Activated gamma-delta T cell (primary cell): ENCODE data around the gene MOB3B.
"Not testable (repeated sequence)": the region's sequence is repeated elsewhere in the genome, so short reads cannot be mapped to it uniquely, and the experiment has no call there.

ENCODE experiments used
- DNase-seq: peaks from one replicate; lab custom pipeline; 2025; lab: John Stamatoyannopoulos, UW

Gene MOB3B

GRCh38 chr9:27475057-27475595, 54.5 kb downstream of the MOB3B start:
- no peak for DNase-seq

DNA sequence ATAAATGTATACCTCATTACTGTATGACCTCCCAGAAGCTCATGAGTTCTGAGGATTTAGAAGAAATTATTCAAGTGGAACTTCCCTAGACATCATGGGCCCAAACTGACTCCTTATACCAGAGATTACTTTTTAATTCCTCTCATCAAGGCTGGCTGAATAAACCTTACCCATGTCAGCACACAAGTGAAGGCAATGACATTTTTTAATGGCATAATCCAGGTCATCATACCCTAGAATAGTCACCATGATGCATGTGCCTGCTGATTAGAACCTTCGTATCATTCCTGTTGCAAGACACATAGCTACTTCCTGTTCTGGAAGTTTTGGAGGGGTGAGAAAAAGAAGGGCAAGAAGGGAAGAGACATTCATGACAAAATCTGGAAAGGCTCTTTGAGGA, 55.3 kb downstream of the MOB3B start:
- no peak for DNase-seq

DNA sequence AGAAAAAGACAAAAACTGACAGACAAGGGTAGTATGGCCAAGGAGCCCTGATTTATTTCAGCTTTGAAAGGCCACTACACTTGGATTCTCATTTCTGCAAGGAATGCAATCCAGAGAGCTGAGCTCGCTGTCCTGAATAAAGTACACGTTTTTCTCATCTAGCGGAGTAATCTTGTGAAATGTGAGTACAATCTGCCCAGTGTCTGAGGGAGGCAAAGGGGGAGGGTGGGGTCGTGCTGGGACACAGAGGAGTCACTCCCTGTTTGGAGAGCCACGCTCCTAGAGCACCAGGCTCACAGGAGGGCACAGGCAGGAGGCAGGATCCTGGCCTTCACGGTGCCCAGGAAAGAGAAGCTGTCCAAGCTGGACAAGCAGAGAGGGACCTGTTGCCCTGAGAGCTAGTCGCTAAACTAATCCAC, 56.5 kb downstream of the MOB3B start:
- DNase-seq = no peak

DNA sequence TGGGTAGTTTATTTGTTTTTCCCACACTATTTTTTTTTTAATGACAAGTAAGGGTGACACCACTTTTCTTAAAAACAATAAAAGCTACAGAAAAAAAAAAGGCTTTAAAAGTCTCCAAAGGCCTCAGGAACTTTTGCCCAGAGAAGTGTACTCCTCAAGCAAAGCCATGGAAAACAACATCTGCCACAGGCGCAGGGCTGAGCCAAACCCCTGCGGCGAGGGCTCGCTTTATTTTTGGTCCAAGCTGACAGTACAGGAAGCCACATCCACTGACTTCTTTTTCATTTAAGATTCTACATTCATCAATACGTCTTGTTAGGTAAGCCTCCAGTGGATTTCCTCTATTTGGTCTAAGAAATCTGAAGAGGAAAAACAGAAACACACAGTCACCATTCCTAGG, 57.4 kb downstream of the MOB3B start:
- DNase-seq = no peak

- DNase-seq = no peak
Observed at GRCh38 chr9:27471789-27472188, 57.8 kb downstream of the MOB3B start.

DNA sequence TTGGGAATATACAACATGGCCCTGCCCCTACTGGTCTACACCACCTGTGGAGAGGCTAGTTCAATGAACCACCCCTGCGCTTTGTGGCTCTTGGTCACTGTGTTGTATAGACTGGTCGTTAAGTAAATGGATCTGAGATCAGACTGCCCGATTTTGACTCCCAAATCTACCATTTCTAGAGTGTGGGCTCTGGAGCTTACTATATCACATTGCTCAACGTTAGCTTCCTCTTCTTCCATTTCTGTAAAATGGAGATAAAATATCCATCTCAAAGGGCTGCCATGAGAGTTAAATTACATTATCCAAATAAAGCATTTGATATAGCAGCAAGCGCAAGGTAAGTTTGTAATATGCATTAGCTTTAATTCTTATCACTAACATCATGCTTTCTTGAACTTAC, 58.2 kb downstream of the MOB3B start:
- no peak for DNase-seq

DNA sequence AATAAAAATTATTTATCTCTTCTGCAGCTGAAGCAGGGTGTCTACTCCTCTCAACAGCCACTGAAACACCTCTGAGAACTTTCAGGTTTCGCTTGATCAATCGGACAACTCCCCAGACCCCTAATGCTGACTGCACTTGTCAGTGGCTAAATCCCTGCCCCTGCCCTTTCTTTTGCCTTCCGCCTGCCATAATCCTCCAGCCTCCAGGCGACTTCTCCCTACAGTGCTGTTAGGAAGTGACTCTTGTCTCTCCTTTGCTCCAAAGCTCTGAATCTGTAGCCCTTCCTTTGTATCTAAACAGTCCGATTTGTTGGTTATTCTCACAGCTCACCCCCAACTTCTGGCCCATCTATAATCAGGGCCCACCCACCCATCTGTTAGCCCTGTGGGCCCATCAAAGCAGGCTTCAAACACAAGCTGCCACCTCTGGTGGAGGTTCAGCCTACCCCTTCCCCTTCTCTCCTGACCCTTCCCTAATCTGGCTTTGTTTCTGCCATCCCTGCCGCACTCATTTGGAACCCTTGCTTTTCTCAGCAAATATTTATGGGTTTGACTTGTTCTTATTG, 59.2 kb downstream of the MOB3B start:
- DNase-seq = no peak

GRCh38 chr9:27469550-27469949, 60.1 kb downstream of the MOB3B start:
- DNase-seq = no peak

- DNase-seq = no peak
Observed at GRCh38 chr9:27468462-27469110, 61.0 kb downstream of the MOB3B start.

- DNase-seq = no peak
Observed at GRCh38 chr9:27468000-27468399, 61.6 kb downstream of the MOB3B start.

- no peak for DNase-seq
Observed at GRCh38 chr9:27467486-27467885, 62.1 kb downstream of the MOB3B start.

DNA sequence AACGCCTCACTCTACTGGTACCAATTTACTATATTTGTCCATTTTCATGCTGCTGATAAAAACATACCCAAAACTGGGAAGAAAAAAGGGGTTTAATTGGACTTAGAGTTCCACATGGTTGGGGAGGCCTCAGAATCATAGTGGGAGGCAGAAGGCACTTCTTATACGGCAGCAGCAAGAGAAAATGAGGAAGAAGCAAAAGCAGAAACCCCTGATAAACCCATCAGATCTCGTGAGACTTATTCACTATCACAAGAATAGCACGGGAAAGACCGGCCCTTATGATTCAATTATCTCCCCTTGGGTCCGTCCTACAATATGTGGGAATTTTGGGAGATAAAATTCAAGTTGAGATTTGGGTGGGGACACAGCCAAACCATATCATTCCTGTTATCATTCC, 63.1 kb downstream of the MOB3B start:
- not testable (repeated sequence) for DNase-seq

DNA sequence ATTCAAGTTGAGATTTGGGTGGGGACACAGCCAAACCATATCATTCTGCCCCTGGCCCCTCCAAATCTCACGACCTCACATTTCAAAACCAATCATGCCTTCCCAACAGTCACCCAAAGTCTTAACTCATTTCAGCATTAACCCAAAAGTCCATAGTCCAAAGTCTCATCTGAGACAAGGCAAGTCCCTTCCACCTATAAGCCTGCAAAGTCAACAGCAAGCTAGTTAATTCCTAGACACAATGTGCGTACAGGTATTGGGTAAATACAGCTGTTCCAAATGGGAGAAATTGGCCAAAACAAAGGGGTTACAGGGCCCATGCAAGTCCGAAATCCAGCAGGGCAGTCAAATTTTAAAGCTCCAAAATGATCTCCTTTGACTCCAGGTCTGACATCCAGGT, 64.7 kb downstream of the MOB3B start:
- not testable (repeated sequence) for DNase-seq

DNA sequence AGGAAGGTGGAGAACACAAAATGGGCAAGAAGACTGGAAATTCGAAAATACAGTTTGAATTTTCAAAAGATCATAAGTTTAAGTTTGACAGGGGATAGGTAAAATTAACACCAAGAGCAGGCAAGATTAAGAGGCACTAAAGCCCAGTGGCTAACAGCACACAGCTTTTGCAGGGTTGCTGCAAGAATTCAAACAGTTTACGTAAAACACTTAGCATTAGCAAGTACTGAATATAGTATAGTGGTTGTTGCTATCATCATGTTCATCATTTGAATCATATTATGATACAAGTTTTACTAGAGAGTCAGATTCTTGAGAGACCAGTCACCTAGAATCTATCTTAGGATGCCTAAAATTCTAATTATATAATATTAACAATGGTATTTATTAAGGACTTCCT, 66.8 kb downstream of the MOB3B start:
- DNase-seq = no peak

DNA sequence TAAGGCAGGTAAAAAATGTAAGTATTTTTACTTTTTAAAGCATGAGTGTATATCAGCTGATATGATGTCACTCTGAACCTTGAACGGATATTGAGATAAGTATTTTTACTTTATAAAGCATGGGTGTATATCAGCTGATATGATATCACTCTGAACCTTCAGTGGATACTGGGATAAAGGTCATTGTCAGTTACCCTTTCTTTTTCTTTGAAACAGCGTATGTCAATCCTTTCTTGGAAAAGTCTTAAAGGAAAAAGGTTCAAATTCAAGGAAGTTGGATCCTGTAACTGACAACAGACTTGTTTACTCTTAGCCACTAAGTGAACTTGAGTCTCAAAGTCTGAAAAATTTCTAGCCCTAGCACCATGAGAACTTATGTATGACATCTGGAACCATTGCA, 67.2 kb downstream of the MOB3B start:
- DNase-seq = no peak

GRCh38 chr9:27460226-27461023, 69.2 kb downstream of the MOB3B start:
- DNase-seq = no peak

DNA sequence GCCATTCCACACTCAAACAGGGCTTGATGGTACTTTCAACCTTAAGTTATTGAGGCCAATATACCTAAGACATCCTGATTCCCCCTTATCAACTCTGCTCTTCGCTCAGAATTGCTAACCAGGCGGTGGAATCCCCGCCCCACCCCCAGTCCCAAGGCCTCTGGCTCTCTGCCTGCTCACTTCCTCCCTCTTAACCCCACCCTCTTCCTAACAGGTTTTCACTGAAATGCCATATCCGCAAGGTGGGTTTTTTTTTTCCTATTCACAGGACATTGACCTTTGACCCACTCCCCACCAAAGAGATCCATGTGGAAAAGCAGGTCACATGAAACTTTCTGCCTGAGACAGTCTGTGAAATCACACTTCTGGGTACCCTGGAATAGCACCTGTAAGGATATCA, 72.2 kb downstream of the MOB3B start:
- DNase-seq = no peak

- DNase-seq = no peak
Observed at GRCh38 chr9:27453860-27454553, 75.6 kb downstream of the MOB3B start.

DNA sequence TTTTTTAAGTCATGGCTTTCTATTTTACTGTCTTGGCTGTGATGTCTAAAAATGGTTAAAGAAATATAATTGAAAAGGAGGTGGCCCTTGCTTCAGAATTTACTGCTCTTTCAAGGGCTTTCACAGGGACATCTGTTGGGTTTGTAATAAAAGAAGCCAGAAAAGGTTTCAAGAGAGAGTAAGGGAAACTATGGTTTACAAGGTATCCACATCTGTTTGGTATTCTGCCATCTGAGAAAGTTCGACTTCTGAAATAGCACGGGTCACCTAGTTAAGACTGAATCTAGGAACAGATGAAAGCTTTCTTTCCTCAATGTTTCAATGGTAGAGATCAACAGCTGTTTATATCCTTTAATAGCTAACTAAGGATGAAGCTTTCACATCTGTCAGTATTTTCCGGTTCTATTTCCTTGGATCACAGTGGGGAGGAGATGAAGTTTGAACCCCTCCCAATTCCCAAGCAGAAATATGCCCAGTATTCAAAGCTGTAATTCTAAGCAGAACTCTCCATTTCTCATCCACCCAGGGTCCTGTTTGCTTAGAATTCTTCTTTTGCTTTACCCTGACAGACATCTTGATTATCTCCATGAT, 78.3 kb downstream of the MOB3B start:
- DNase-seq = no peak

DNA sequence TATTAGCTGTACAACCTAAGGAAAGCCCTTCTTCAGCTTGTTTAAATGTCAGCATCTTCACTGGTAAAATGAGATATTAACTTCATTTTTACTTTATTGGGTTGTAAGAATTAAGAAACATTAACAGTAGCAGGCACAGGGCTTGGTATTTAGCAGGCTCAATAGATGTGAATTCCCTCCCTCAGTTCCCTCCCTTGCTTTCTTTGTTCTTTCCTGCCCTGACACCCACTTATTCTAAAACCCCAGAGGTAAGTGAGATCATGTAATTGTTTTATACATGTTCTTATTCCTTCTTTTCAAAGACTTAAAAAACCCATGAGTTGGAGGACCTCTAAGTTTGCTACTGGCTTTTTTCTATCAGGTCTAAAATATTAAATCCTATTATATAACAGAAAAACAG, 78.9 kb downstream of the MOB3B start:
- DNase-seq = no peak

DNA sequence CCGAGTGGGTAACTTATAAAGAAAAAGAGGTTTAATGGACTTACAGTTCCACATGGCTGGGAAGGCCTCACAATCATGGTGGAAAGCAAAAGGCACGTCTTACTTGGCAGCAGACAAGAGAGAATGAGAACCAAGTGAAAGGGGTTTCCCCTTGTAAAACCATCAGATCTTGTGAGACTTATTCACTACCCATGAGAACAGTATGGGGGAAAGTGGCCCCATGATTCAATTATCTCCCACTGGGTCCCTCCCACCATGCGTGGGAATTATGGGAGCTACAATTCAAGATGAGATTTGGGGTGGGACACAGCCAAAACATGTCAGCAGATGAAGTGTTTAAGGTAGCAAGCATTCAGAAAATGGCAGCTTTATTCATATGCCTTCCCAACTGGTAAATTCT, 81.3 kb downstream of the MOB3B start:
- DNase-seq = not testable (repeated sequence)
